ENCODE results near the gene ZNF362.

ZNF362 gene

GRCh38 chr1:33311706-33312412 is 55.6 kb downstream of the ZNF362 start:
- no peak for DNase-seq

GRCh38 chr1:33312413-33312749 is 56.1 kb downstream of the ZNF362 start:
- no peak for DNase-seq

GRCh38 chr1:33314416-33314815 is 58.1 kb downstream of the ZNF362 start:
- DNase-seq: no peak

- no peak for DNase-seq
Measured at GRCh38 chr1:33316601-33317000, 60.3 kb downstream of the ZNF362 start.

- DNase-seq: no peak
Measured at GRCh38 chr1:33317354-33317753, 61.1 kb downstream of the ZNF362 start.

- no peak for DNase-seq
Measured at GRCh38 chr1:33317946-33318345, 61.7 kb downstream of the ZNF362 start.

GRCh38 chr1:33319186-33319948 is 63.1 kb downstream of the ZNF362 start:
- DNase-seq: no peak

- no peak for DNase-seq
Measured at GRCh38 chr1:33319949-33320618, 63.8 kb downstream of the ZNF362 start.

GRCh38 chr1:33320619-33321165 is 64.4 kb downstream of the ZNF362 start, which contains the start of gene A3GALT2:
A3GALT2 (minus strand) TSS chr1:33321098; CDS start chr1:33321098, 0 bp downstream.
- no peak for DNase-seq

GRCh38 chr1:33321178-33321577 is 64.9 kb downstream of the ZNF362 start:
- DNase-seq: no peak

GRCh38 chr1:33322109-33322508 is 65.8 kb downstream of the ZNF362 start:
- DNase-seq: no peak

- no peak for DNase-seq
Measured at GRCh38 chr1:33322870-33323585, 66.7 kb downstream of the ZNF362 start.

GRCh38 chr1:33323663-33324477 is 67.6 kb downstream of the ZNF362 start:
- DNase-seq: no peak

GRCh38 chr1:33324677-33325575 is 68.6 kb downstream of the ZNF362 start:
- no peak for DNase-seq

- no peak for DNase-seq
Measured at GRCh38 chr1:33326785-33327184, 70.5 kb downstream of the ZNF362 start.

GRCh38 chr1:33327587-33328325 is 71.5 kb downstream of the ZNF362 start:
- no peak for DNase-seq

- no peak for DNase-seq
Measured at GRCh38 chr1:33328817-33329216, 72.5 kb downstream of the ZNF362 start.

- no peak for DNase-seq
Measured at GRCh38 chr1:33329600-33330305, 73.5 kb downstream of the ZNF362 start.

GRCh38 chr1:33330361-33330890 is 74.1 kb downstream of the ZNF362 start:
- DNase-seq: no peak
